Cortex of kidney (tissue), 1 donor: Measurements from ENCODE around the gene ATAD3A.
"Not testable (repeated sequence)": the region's sequence is repeated elsewhere in the genome, so short reads cannot be mapped to it uniquely, and the experiment has no call there.

ENCODE experiments used
- DNase-seq: peaks from one replicate; lab custom pipeline; 2025; lab: John Stamatoyannopoulos, UW

The ATAD3A gene

GRCh38 chr1:1556505-1556904, 44.5 kb downstream of the ATAD3A start:
- no peak for DNase-seq

DNA sequence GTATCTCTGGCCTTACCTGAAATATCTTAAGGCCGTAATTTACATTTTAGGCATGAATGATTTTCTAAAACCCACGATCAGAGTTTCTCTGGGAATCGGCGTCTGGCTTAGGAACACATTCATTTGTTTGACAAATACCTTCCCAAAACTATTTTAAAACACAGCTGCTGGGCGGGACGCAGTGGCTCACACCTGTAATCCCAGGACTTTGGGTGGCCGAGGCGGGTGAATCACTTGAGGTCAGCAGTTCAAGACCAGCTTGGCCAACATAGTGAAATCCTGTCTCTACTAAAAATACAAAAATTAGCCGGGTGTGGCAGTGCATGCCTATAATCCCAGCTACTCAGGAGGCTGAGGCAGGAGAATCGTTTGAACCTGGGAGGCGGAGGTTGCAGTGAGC, 45.0 kb downstream of the ATAD3A start:
- not testable (repeated sequence) for DNase-seq

- DNase-seq, result not testable (repeated sequence)
Measured at GRCh38 chr1:1557688-1558087, 45.7 kb downstream of the ATAD3A start.

GRCh38 chr1:1558591-1558990, 46.6 kb downstream of the ATAD3A start:
- DNase-seq, result no peak

GRCh38 chr1:1559066-1559465, 47.1 kb downstream of the ATAD3A start:
- DNase-seq, result no peak

DNA sequence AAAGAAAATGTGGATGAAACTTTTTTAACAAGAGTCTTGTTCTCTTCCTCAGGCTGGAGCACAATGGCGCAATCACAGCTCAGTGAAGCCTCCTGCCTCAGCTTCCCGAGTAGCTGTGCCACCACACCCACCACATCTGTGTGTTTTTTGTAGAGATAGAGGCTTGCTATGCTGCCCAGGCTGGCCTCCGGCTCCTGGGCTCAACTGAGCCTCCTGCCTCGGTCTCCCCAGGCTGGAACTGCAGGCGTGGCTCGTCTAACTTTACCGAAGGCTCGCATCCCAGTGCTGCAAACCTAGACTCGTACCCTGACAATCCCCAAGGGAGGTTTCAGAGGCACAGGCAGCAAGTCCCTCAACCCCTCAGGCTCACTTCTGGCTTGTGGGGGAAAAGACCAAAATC, 48.2 kb downstream of the ATAD3A start:
- no peak for DNase-seq

GRCh38 chr1:1561801-1562470, 50.0 kb downstream of the ATAD3A start:
- DNase-seq, result no peak

DNA sequence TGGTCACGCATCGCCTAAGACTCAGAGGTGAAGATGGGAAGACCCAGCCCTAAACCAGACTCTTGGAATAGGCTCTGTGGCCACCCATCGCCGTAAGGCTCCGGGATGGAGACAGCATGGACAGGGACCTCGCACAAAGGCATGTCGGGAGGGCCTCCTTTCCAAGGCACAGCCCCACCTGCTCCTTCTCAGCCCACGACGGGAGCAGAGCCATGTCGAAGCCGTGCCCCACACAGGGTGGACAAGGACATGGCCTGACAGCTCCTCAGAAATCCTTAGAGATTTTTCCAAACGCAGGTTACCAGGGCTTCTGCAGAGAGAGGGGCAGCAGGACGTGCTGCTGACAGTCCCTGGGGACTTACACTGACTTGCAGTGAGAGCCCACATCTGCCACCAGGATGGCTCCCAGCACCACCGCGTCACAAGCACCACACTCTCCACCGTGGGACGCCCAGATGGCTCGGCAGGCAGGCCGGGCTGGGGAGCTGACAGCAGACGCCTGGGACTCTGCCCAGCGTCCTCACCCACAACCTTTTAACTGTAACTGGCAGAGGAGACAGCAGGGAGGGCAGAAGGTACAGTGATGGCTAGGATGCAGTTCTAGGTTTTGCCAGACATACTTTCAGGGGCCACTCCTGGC, 50.7 kb downstream of the ATAD3A start:
- no peak for DNase-seq

- DNase-seq, result no peak
Measured at GRCh38 chr1:1563688-1564087, 51.7 kb downstream of the ATAD3A start.

GRCh38 chr1:1564268-1564667, 52.3 kb downstream of the ATAD3A start:
- no peak for DNase-seq

DNA sequence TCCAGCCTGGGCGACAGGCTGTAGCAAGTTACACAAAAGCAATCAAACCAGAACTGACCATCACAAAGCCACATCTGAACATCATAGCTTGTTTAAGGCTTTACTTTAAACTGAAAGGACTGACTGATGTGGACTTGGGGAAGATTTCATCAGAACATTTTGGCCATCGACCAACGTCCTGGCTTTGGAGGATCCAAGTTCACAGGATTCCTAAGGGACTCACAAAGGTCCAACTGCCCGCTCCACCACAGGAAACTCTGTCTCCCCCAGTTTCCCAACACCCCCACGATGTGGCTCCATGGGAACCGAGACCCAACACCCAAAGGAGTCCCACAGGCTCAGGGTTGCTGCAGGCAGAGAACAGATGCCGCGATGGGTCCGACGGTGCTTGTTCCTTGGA, 53.4 kb downstream of the ATAD3A start:
- DNase-seq, result no peak

- no peak for DNase-seq
Measured at GRCh38 chr1:1567152-1567875, 55.4 kb downstream of the ATAD3A start.

DNA sequence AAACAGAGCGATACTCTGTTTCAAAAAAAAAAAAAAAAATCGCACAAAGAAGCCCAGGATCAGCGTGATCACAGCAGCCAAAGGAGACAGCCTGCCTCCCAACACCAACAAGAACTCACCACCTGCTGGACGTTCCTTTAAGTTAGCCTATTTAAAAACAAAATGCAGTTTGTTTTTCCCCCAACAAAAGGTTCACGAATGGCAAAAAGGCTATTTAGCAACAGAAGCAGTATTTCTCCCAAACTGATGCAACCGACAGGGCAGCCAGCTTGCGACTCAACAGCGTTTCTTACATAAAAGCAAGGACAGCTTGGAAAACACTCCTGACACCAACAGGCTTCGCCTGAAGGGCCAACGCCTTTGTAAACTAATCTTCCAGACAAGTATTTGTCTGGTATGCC, 55.9 kb downstream of the ATAD3A start:
- DNase-seq, result no peak

GRCh38 chr1:1569341-1569740, 57.4 kb downstream of the ATAD3A start:
- no peak for DNase-seq

- DNase-seq, result no peak
Measured at GRCh38 chr1:1573843-1574720, 62.1 kb downstream of the ATAD3A start.

- no peak for DNase-seq
Measured at GRCh38 chr1:1574721-1575537, 63.0 kb downstream of the ATAD3A start, which contains the start of gene SSU72. Gene SSU72 (minus strand): TSS chr1:1574863. CDS start chr1:1574557, 306 bp downstream.

GRCh38 chr1:1577367-1578011, 65.5 kb downstream of the ATAD3A start:
- no peak for DNase-seq

DNA sequence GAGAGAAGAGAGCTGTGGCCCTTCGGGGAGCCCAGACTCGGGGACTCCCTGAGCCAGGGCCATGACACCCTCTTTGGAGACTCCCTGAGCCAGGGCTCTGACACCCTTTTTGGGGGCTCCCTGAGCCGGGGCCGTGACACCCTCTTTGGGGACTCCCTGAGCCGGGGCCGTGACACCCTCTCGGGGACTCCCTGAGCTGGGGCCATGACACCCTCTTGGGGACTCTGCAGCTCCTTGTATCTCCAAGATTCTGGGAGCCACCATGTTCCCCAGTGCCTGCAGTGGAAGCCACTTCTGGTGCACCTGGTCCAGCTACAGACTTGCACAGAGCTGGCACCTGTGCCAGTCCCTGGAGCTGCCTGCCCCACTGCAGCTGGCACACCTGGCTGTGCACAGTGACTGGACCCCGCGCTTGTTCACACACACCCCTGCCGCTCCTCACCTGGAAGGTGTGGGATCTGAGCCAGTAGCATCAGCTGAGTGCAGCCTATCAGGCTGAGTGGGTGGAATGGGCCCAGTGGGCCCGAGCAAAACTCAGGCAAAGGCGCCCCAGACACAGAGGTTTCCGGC, 66.5 kb downstream of the ATAD3A start:
- DNase-seq, result no peak

DNA sequence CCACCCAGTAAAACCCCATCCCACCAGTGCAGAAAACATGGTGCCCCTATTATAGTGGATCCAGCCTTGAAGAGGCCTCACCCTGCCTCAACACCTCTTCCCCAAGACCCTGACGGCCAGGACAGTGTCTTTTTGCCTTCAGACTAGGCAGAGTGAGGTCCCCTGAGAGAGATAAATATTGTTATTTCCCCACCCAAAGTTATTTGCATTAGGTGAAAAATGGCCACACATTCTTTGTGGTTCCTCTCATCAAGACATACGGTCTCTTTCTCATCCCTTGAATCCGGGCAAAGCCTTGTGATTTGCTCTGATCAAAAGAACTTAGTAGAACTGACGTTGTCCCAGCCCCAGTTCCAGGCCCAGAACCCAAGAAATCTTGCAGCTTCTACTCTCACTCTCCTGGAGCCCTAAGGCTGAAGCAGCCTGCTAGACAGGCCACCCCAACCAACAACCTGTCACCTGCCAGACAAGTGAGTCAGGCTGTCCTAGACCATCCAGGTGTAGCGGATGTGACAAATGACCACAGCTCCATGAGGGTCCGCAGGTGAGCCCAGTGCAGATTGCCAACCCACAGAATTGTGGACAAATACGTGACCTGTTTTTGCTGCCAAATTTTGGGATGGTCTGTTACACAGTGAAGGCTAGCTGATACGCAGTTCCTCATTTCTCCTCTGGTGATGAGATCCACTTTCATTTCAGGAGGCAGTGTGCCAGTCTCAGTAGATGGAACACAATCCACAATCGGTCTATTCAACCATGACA, 70.8 kb downstream of the ATAD3A start:
- no peak for DNase-seq
